A673 (cell line): ENCODE data around the gene HAL. TPM values are rescaled to one million over a fixed set of nuclear protein-coding genes. Genes with fewer than 3 reads are reported as not detected.
A peak's percentile ranks its signal among the peaks of the same experiment; 100 is the strongest.

Source experiments
- BruUV-seq: library from RNA; stranded (reverse); fragments of 400-500 nt; replicated peaks from 2 replicates; lab custom pipeline; 2021; lab: Mats Ljungman, UMichigan
- CTCF ChIA-PET: fragments of 300-600 bp; sonication (Branson Sonifier 250); formaldehyde crosslinking; loops from one replicate; lab custom pipeline; 2022; ENCODE audit warnings: antibody characterized with exemption; lab: Charles Lee
- POLR2A ChIA-PET: fragments of 300-600 bp; sonication (Branson Sonifier 250); formaldehyde crosslinking; loops from one replicate; lab custom pipeline; 2022; ENCODE audit warnings: antibody characterized with exemption; ENCODE audit not compliant: low non-redundant PET; lab: Charles Lee
- DNase-seq: peaks from one replicate; pipeline ENCODE4 v3.0.0-alpha.2; 2015; ENCODE audit warnings: low spot score
- H3K27ac ChIP-seq: fragments of 200-600 bp; sonication (generic); 2 replicates; pipeline ENCODE4 v1.5.1; 2016; ENCODE audit warnings: mixed run types, low read depth, mild to moderate bottlenecking, mixed read lengths, antibody characterized with exemption, low read length; ENCODE audit not compliant: poor library complexity, severe bottlenecking
- H3K27me3 ChIP-seq: fragments of 200-600 bp; sonication (generic); replicated peaks from 2 replicates; pipeline ENCODE4 v1.6.1; 2017; ENCODE audit warnings: mixed run types, low read depth, mild to moderate bottlenecking, mixed read lengths, antibody characterized with exemption, low read length; ENCODE audit not compliant: insufficient read depth, poor library complexity
- H3K36me3 ChIP-seq: fragments of 200-600 bp; sonication (generic); 2 replicates; pipeline ENCODE4 v1.6.1; 2016; ENCODE audit warnings: mixed run types, mild to moderate bottlenecking, mixed read lengths, antibody characterized with exemption, low read length; ENCODE audit not compliant: insufficient read depth, poor library complexity, severe bottlenecking
- H3K4me1 ChIP-seq: fragments of 200-600 bp; sonication (generic); 2 replicates; pipeline ENCODE4 v1.6.1; 2017; ENCODE audit warnings: mixed run types, mild to moderate bottlenecking, mixed read lengths, antibody characterized with exemption, low read length; ENCODE audit not compliant: insufficient read depth, poor library complexity, severe bottlenecking
- H3K4me3 ChIP-seq: fragments of 200-600 bp; sonication (generic); 2 replicates; pipeline ENCODE4 v1.5.1; 2016; ENCODE audit warnings: low read depth, mixed run types, mild to moderate bottlenecking, mixed read lengths, low read length; ENCODE audit not compliant: poor library complexity, severe bottlenecking
- H3K9me3 ChIP-seq: fragments of 200-600 bp; sonication (generic); 2 replicates; pipeline ENCODE4 v1.6.1; 2016; ENCODE audit warnings: mixed run types, low read depth, mild to moderate bottlenecking, mixed read lengths, antibody characterized with exemption, low read length; ENCODE audit not compliant: poor library complexity, severe bottlenecking
- EZH2 ChIP-seq: fragments of 200-600 bp; sonication (generic); IDR thresholded peaks from 2 replicates; pipeline ENCODE4 v1.6.1; 2017; ENCODE audit warnings: borderline replicate concordance, low read depth, mild to moderate bottlenecking, mixed read lengths, antibody characterized with exemption, low read length; ENCODE audit not compliant: poor library complexity, severe bottlenecking
- intact Hi-C: fragments of 100-400 bp; cut with micrococcal nuclease; formaldehyde crosslinking; loops from one replicate; pipeline ENCODE4 v1.10.0; 2022; ENCODE audit not compliant: unreplicated experiment
- total RNA-seq: library from RNA; stranded (reverse); gene quantifications from 2 replicates; pipeline ENCODE4 v1.2.3, GENCODE V29; 2021
- TF ChIP-seq, protein P1 (sequence below): fragments of 300-800, 200-600 bp; sonication (generic); conservative IDR thresholded peaks from 2 replicates; pipeline ENCODE4 v1.5.1; 2017; ENCODE audit warnings: low read depth, mild to moderate bottlenecking, antibody characterized with exemption, low read length, moderate library complexity, mixed read lengths

The HAL gene
- total RNA-seq, 1 experiment from 2014 or later, result 1.6 TPM

DNA sequence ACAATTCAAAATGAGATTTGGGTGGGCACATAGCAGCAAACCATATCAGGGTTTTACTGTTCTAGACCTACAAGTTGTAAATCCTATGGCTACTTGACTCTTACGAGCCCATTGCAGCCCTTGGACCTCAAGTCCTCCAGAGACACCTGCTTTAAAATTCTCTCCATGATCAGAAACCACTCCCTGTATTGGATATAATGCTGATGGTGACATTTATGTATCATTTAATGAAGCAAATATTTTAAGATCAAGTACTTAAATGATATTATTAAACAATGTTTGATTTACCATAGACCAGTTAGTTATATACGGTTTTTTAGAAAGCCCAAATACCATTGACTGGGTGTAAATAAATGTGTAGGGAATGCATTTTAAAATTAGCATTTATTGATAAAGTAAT is 28.8 kb downstream of the HAL start:
- Histone ChIP-seq H3K4me1 (no peaks in the 10 kb centered on the region), H3K27ac (no peak overlapping the region), H3K9me3 (no peaks in the 10 kb centered on the region), H3K4me3 (no peak overlapping the region), H3K36me3 (no peaks in the 10 kb centered on the region), H3K27me3 (no peaks in the 10 kb centered on the region)
- TF ChIP-seq EZH2, result no peak
- TF ChIP-seq, protein P1, sequence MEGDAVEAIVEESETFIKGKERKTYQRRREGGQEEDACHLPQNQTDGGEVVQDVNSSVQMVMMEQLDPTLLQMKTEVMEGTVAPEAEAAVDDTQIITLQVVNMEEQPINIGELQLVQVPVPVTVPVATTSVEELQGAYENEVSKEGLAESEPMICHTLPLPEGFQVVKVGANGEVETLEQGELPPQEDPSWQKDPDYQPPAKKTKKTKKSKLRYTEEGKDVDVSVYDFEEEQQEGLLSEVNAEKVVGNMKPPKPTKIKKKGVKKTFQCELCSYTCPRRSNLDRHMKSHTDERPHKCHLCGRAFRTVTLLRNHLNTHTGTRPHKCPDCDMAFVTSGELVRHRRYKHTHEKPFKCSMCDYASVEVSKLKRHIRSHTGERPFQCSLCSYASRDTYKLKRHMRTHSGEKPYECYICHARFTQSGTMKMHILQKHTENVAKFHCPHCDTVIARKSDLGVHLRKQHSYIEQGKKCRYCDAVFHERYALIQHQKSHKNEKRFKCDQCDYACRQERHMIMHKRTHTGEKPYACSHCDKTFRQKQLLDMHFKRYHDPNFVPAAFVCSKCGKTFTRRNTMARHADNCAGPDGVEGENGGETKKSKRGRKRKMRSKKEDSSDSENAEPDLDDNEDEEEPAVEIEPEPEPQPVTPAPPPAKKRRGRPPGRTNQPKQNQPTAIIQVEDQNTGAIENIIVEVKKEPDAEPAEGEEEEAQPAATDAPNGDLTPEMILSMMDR, result no peak
- CTCF ChIA-PET, result no interaction called here
- no TSS peak for BruUV-seq
- intact Hi-C loops, result loop anchor here (10.0 kb wide), 1 partner anchor 382 kb away; no protein-coding TSS in a partner anchor
- POLR2A ChIA-PET, result no interaction called here
- DNase-seq, result no peak

DNA sequence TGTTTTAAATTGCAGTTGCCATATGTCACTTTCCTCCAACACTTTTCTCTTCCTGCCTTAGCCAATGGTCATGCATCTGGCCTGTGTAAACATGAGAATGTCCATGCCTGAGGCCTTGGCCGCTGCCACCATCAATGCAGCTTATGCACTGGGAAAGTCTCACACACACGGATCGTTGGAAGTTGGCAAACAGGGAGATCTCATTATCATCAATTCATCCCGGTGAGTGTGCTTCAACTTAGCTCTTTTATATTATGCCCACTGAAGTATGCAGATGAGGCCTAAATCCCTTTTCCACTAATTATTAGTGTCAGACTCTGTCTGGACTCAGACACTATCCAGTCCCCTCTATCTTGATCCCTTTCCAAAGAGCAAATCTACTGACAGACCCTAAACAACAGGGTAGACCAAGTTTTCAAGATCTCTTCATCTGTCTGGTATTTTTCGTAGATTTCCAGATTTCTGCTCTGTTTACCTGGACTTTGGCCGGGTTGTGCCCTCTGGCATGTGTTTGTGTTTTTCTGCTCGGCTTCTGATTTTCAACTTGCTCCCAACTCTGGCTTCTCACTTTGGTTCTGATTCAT is 29.8 kb downstream of the HAL start:
- H3K27me3 ChIP-seq, result no peaks in the 10 kb centered on the region
- no peaks in the 10 kb centered on the region for H3K36me3 ChIP-seq
- no peak overlapping the region for H3K27ac ChIP-seq
- TF ChIP-seq, protein P1, result no peak
- TF ChIP-seq EZH2, result no peak
- POLR2A ChIA-PET, result no interaction called here
- DNase-seq, result no peak
- no peak overlapping the region for H3K4me3 ChIP-seq
- H3K9me3 ChIP-seq, result no peaks in the 10 kb centered on the region
- no peaks in the 10 kb centered on the region for H3K4me1 ChIP-seq
- no TSS peak for BruUV-seq
- CTCF ChIA-PET, result no interaction called here
- intact Hi-C loops, result loop anchor here (10.0 kb wide), 1 partner anchor 382 kb away; no protein-coding TSS in a partner anchor

DNA sequence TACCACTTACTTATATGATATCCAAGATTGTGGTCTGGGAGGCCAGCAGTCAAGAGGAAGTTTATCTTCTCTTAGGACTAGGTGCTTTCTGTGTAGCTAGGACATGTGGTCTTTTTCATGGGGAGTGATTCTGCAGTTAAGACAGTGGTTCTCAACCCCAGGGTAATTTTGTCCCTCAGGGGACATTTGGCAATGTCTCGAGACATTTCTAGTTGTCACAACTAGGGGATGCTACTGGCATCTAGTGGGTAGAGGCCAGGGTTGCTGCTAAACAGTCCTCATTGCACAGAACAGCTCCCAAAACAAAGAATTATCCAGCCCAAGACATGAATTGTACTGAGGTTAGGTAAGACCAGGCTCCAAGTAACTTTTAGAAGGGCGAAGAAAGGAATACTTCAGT is 33.0 kb downstream of the HAL start:
- peak; percentile 64 for DNase-seq
- H3K9me3 ChIP-seq, result no peaks in the 10 kb centered on the region

More for the DNA sequence above, 33.0 kb downstream of the HAL start:
- ChIA-PET CTCF (interaction anchor here (0.6 kb wide), 1 partner anchor 29 kb away, joined by 5 read pairs; no protein-coding TSS in a partner anchor), POLR2A (interaction anchor here (0.7 kb wide), 1 partner anchor 218 kb away, joined by 4 read pairs; no protein-coding TSS in a partner anchor)
- BruUV-seq, result no TSS peak
- Histone ChIP-seq H3K27ac (no peak overlapping the region), H3K4me1 (no peaks in the 10 kb centered on the region), H3K27me3 (no peaks in the 10 kb centered on the region), H3K36me3 (no peaks in the 10 kb centered on the region), H3K4me3 (no peak overlapping the region)
- intact Hi-C loops, result loop anchor here (5.0 to 10.0 kb wide), 2 partner anchors 46 to 378 kb away; no protein-coding TSS in a partner anchor
- no peak for TF ChIP-seq EZH2
- TF ChIP-seq, protein P1, result peak; percentile 59
